GM21737 (cell line): Measurements from ENCODE around the gene C21orf91.

ENCODE experiments used
- ATAC-seq: cut with Tn5 transposase; IDR thresholded peaks from one replicate; pipeline ENCODE4 v1.9.1; 2021; ENCODE audit warnings: mild to moderate bottlenecking, moderate library complexity; ENCODE audit not compliant: unreplicated experiment

The C21orf91 gene

DNA sequence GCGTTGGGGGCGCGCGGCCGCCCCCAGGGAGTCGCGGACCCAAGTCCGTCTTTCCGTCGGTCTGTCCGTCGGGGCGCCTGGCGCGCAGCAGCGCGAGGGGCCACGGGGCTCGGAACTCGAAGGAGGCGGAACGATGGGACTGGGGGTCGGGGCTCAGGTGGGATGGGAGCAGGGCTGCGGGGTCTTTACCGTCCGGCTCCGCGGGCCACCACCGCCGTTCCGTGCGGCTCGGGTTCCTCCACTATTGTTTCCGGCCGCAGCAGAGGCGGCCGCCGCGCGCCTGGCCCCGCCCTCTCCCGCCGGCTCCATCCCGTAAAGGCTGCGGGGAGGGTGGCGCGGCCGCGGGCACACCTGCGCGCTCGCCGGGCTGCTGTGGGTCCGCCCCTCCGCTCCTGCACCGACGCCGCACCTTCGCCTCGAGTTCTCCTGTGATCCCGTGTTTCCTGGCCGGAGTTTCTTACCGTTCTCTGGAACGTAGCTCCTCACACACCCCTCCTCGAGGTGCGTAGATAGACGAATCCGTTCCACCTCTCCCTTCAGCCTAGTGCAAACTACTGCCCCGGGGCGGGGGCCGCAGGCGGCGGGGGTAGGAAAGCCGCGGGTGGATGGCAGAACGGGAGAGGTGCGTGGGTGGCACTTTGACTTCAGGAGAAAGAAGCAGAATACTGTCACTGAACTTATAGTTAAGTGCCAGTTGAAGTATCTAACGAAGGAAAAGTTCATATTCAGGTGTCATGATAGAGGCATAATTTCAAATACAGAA lies at the start of gene C21orf91:
C21orf91 (minus strand) TSS at position 243 of the 763 bp plus-strand sequence. CDS start 1,038 bp downstream, outside the sequence.
- ATAC-seq: peak; percentile 83

DNA sequence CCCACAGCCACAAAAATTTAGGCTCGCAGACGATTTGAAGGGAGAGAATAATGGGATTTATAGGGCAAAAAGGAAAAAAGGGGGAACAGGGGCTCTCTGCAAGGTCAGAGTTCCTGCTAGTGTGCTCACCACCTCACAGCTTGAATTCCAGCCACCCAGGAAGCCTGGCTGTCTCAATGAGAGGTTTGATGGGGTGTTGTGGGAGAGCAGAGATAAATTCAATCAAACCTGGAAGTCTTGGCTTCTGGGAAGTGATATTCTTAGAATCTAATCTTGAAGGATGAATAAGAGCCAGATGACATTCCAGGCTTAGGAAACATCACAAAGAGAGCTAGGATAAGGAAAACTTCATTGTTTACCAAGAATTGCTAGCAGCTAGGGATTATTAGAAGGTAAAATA lies 47.4 kb upstream of the C21orf91 start:
- ATAC-seq: no peak

DNA sequence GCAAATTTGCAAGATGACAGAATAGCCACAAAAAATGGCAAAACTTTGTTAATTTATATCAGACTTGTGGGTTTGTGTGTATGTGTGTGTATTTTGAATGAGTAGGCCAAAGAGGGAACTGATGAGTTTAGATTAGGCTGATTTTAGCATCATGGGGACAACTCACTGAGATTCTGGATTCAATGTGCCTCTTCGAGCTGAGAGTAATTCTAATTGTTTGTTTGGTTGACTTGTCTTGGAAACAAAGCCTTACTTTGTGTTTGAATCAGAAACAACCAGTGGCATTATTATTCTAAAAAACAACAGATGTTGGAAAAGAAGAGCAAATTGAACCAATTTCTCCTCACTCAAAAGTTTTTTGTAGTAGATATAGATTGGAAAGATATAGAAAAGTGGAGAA lies 40.5 kb upstream of the C21orf91 start:
- no peak for ATAC-seq

DNA sequence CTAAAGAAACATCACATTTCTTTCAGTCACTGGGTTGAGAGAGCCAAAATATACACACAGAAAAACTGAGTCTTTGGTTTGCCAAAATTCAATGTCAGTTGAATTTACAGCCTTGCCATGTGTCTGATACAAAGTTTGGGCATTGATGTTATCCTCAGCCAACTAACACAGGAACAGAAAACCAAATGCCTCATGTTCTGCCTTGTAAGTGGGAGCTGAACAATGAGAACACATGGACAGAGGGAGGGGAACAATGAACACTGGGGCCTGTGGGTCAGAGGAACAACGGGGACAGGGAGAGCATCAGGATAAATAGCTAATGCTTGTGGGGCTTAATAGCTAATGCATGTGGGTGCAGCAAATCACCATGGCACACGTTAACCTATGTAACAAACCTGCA lies 39.6 kb upstream of the C21orf91 start:
- ATAC-seq: no peak

DNA sequence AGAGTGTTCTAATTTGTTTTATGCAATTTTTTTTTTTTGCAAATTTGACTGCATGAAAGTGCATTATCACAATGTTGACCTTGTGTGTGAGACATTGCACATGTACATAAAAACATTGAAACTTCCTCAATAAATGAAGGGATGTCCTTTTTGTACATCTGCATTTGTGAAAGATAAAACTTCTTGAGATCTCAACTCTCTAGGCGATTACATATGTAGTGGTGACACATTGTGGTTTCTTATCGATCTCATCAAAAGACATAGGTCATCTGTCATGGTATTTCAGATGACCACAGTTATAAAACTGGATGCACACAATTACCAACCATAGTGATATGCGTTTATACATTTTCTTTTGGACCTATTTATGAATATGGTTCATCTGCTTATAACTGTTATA lies 35.6 kb upstream of the C21orf91 start:
- ATAC-seq: no peak

DNA sequence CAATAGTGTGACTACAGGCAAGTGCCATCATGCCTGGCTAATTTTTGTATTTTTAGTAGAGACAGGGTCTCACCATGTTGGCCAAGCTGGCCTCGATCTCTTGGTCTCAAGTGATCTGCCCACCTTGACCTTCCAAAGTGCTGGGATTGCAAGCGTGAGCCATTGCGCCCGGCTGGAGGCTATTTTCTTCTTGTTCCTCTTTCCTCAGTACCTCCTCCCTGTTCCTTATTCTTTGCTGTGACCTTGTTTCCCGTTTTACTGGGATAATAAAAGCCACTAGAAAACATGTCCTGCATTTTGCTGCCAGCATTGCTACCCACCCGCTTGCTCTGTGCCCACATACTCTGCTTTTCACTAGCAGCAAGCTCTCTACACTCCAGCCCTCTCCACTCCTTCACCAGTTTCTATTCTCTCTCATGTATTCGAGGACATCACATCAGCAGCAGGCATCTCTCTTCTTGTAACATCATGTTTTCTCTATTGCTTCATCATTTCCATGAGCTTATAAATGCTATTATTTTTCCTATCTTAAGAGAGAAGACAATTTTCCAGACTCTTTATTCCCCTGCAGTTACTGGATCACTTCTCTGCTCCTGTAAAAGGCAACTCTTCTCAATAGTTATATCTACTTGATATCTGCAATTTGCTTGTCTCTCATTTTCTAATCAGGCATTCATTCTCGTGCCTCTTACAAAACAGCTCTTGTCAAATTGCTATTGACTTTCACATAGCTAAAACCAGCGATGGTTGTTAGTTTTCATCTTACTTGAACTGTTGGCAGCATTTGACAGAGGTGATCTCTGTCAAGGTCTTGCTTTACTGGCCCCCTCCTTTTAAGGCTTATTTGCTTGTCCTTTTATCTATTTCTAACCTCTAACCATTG lies 34.5 kb upstream of the C21orf91 start:
- ATAC-seq: no peak

DNA sequence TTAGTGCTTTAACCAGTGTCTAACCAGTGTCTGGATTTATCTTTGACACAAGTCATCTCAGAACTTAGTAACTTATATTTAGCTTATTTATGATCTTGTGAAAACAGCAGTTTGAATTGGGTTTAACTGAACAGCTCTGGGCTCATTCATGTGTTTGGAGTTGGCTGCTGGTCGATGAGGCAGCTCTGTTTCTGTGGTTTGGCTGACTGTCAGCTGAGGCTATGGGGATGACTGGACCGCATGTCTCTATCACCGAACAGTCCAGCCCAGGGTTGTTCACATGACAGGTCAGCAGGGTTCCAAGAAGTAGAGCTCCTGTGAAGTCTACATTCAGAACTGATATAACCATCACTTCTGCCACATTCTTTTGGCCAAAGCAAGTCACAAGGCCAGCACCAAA lies 29.1 kb upstream of the C21orf91 start:
- ATAC-seq: peak; percentile 92

DNA sequence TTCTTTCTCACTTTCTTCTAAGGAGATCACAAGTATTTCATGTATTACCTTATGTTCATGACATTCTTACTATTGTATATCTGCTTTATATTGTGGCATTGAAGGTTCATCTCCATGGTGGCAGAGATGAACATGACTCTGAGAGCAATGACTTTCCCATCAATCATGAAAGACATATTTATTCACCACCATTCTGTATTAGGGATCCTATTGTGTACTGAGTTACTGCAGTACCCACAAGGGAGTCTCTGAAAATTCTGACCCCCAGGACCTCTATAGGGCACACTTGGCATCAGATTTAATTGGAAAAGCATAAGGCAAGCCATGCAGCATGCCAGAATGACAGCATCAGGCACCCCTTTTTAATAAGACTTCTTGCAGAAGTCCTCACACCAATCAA lies 21.9 kb upstream of the C21orf91 start:
- ATAC-seq: no peak

DNA sequence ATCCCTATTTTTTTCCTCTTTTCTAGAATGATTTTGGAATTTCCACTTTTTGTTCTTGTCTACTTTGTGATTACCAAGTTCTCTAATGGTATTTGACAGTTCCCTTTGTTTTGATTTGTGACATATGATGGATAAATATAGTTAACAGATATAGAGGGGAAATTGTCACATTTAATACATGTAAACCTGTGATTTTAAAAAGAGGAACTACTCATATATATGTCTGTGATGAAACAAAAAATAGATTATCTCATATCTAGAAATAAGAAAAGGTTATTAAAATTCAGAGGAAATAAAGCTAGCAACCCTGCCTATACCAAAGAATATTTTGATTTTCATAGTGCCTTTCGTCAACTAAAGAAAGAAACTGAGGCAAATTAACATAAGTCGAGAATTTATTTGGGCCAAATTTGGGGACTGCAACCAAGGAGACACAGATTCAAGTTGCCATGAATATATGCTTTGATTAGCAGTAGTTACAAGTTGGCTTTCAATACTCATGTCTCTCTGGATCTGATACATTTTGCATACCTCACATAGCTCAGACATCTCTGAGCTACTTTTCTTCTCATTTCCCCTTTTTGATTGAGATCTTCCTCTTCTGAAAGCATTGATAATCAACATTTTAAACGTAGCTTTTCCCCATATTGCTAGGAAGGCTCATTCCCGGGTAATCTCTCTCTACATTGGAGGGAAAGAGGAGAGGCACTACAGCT lies 15.6 kb upstream of the C21orf91 start:
- no peak for ATAC-seq

DNA sequence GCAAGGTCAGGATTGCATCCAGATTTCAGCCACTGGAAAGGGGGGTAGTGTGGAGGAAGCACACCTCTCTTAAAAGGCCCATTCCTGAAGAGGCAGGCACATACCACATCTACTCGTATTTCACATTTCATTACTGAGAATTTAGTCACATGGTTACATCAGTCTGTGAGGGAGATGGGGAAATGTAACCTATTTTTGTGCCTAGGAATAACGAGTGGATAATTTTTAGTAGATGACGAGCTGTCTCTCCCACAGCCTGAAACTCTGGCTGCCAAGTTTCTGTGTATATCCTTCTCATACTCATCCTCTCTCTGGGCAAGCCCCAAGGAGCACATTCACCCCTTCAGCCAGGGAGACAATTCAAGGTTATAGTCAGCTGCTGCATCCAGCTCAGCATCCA lies 10.3 kb upstream of the C21orf91 start:
- ATAC-seq: no peak

DNA sequence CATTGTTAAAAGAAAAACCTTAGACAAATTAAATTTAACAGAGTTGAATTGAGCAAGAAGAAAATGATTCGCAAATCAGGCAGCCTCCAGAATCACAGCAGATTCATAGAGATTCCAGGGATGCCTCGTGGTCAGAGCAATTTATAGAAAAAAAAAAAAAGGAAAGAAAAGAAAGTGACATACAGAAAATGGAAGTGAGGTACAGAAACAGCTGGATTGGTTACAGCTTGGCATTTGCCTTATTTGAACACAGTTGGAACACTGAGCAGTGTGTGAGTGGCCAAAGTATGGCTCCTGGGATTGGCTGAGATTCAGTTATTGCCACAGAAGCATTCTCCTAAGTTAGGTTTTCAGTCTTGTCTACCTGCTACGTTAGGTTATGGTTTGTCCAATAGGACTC lies 9.1 kb upstream of the C21orf91 start:
- no peak for ATAC-seq

DNA sequence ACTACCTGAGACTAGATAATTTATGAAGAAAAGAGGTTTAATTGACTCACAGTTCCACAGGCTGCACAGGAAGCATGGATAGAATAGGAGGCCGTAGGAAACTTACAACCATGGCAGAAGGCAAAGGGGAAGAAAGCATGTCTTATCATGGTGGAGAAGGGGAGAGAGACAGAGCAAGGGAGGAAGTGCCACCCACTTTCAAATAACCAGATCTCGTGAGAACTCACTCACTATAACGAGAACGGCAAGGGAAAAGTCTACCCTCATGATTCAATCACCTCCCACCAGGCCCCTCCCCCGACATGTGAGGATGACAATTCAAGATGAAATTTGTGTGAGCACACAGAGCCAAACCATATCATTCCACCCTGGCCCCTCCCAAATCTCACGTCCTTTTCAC lies 4.7 kb upstream of the C21orf91 start:
- ATAC-seq: no peak

DNA sequence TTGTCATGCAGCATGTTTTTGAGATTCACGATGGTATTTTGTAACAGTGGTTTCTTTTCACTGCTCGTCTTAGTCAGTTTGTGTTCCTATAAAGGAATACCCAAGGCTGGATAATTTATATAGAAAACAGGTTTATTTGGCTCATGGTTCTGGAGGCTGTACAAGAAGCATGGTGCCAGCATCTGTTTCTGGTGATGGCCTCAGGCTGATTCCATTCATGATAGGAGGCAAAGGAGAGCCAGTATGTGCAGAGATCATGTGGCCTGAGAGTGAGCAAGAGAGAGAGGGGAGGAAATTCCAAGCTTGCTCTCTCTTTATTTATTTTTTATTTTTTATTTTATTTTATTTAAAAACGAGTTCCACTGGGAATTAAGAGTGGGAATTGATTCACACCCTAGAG lies 2.0 kb upstream of the C21orf91 start:
- no peak for ATAC-seq

DNA sequence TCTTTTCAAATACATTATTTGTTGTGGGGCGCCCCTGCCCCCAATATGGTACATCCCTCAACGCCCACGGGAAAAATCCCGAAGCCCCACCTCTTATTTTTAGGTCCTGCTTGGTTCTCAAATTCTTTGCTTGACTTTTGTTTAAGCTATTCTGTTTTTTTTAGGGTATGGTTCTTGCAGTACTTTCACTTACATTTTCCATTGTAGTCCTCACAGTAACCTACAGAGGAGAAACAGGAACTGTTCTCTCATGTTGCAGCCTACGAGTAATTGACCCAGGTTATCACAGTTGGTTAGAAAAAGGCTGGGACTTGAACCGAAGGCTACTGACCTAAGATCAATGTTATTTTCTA lies 697 bp upstream of the C21orf91 start:
- peak; percentile 59 for ATAC-seq

DNA sequence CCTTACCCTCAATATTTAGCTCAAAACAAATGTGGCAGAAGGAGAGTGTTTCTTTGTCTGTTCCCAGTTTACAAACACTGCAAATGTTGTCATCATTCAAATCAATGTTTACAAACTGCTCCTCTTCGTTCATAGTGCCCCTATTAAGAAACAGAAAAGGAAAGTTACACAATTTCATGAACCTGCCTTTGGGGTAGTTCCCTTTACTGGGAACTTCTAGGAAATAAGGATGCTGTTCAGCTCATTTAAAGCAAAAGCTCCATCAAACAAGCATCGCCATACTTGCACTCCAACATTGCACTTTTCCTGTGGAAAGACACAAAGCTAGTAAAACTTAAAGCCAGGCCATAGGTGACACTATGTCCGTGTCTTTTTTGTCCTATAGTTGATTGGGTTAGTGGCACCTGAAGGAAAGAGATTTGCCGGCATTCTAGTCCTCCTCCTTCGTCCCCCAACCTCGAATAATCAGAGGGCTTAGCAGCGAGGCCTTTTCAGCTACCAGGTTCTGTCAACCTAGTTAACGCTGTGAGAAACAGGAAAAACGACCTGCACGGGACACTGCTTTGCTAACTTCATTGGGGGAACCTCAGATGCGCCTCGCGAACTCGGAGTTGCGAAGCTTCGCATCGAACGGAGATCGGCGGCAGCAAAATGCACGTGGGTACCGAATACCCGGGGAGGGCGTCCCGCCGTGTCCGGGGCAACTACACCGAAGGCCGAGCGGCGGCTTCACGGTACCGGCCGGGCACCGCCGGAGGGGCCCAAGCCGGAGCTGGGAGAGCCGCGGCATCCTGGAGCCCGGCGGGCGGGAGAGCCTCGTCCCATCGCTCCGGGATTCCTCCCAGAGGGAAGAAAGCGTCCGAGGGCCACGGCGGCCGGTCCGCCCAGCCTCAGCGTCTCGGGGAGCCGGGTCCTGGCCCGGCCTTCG lies 706 bp downstream of the C21orf91 start:
- peak; percentile 16 for ATAC-seq

DNA sequence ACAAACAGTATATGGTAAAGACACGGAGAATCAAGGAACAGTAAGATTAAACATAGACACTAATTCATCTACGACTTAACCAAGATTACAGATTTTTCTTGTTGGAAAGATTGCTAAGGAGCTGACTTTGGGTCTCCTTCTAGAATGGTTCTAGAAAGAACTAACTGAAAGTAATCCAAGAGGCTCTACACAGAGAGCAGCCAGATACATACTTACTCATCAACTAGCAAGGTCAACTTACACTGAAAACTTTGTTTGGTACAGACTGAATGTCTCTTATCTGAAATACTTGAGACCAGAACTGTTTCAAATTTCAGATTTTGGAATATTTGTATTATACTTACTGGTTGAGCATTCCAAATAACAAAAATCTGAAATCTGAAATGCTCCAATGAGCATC lies 5.8 kb downstream of the C21orf91 start:
- ATAC-seq: no peak

DNA sequence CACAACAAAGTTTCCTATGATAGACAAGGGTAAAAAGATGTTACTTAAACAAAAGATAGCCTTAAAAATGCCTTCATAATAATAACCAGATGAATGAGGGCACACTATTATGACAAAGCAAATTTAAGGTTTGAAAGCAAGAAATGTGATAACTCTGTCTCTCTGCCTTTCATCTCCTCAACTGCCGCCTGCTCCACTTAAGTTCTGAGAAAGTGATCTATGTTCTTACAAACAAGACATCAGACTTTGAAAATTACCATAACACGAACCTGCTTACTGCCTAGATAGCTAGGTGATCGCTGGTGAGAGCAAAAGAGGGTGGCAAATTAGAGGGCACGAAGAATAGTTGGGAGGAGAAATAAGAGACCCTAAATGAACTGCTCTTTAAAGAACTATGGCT lies 13.2 kb downstream of the C21orf91 start:
- ATAC-seq: no peak

DNA sequence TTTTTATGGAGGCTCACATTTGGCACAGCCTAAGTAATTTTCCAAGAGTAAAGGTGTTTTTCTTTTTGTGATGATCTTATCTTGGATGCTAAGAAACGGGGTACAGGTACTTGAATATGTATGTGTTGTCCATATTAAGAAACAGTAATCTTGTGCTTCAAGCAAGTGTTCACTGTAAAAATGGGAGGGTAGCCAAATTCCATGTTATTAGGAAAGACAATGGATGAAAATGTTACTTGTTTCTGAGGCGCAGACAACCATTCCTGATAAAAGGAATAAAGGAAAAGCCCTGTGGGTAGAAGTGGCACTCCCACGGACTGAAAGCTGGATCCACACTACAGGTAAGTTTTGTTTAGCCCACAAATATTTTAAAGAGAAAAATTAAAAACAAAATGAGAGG lies 15.6 kb downstream of the C21orf91 start:
- no peak for ATAC-seq

DNA sequence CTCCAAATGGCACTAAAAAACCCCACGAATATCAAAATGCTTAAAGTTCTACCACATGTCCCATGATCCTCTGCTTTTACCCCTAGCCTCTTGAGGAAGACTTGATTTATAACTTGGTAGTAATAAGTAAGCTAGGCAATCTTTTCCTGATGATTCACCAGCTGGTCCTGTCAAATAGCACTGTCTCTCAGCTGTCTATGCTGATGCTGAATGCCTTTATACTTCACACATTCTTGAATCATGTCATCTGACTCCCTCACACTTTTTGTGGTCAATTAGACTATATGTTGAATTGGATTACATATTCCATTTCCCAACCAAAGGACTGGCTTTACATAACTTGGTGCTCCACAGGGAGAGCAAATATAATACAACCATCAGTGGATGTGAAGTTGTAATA lies 16.6 kb downstream of the C21orf91 start:
- no peak for ATAC-seq

DNA sequence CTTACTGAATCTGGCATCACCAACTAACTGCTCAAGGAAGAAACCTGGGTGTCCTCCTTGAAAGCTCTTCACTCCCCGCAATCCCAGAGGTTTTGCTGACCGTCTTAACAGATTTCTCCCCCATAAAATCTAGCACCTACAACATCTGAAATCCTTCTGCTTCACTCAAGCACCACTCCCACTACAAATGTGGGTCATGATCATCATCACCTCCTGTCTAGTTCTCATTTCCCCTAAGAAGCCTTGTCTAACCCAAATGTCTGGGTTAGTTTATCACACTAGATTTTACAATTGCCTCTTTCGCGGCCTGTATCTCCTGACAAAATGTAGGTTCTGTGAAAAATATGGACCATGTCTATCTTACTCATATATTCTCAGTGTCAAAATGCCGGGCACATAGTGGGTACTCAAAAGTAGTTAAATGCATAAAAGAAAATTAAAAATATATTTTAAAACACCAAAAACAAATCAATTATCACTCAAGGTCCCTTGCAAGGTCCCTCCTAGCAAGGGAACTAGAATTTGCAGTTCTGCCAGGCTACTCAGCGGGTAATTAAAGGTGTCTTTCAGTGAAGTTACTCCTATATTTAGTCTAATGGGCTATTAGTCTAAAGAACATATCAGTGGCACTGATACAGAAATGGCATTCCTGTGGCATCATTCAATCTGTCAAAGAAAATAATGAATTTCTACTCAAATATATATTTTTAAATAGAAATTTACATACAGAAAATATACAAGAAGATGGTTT lies 19.6 kb downstream of the C21orf91 start:
- no peak for ATAC-seq
